PFSK-1 (cell line): ENCODE results near the gene SPEF1.

Experiments
- FOXP2 ChIP-seq: optimal IDR thresholded peaks from 2 replicates; pipeline ENCODE3; 2011; ENCODE audit warnings: borderline replicate concordance, control low read depth, inconsistent platforms; ENCODE audit not compliant: insufficient read depth; ENCODE audit errors: extremely low read length, extremely low read depth
- POLR2AphosphoS5 ChIP-seq: IDR thresholded peaks from 2 replicates; pipeline ENCODE4 v1.6.1; 2012; ENCODE audit warnings: low read depth, mild to moderate bottlenecking, control low read depth, low read length, moderate library complexity
- SIN3A ChIP-seq: IDR thresholded peaks from 2 replicates; pipeline ENCODE4 v1.6.1; 2012; ENCODE audit warnings: mild to moderate bottlenecking, low read length, moderate library complexity, borderline replicate concordance; ENCODE audit not compliant: insufficient read depth
- TAF1 ChIP-seq: IDR thresholded peaks from 2 replicates; pipeline ENCODE4 v1.6.1; 2012; ENCODE audit warnings: low read length, control low read depth, borderline replicate concordance; ENCODE audit not compliant: insufficient read depth
- TF ChIP-seq, protein P1 (sequence below), 2 experiments: IDR thresholded peaks; 2 replicates each; pipeline versions ENCODE4 v1.6.1 to v1.8.0; 2011 to 2012; ENCODE audit warnings: low read depth in 2 of 2, low read length in 2 of 2, control low read depth in 1 of 2, inconsistent platforms in 1 of 2, mild to moderate bottlenecking in 1 of 2, moderate library complexity in 1 of 2; ENCODE audit not compliant: insufficient read depth in 1 of 2

SPEF1 gene

GRCh38 chr20:3759884-3760283 lies 21.4 kb downstream of the SPEF1 start:
- no peak for TF ChIP-seq SIN3A
- TF ChIP-seq, protein P1, sequence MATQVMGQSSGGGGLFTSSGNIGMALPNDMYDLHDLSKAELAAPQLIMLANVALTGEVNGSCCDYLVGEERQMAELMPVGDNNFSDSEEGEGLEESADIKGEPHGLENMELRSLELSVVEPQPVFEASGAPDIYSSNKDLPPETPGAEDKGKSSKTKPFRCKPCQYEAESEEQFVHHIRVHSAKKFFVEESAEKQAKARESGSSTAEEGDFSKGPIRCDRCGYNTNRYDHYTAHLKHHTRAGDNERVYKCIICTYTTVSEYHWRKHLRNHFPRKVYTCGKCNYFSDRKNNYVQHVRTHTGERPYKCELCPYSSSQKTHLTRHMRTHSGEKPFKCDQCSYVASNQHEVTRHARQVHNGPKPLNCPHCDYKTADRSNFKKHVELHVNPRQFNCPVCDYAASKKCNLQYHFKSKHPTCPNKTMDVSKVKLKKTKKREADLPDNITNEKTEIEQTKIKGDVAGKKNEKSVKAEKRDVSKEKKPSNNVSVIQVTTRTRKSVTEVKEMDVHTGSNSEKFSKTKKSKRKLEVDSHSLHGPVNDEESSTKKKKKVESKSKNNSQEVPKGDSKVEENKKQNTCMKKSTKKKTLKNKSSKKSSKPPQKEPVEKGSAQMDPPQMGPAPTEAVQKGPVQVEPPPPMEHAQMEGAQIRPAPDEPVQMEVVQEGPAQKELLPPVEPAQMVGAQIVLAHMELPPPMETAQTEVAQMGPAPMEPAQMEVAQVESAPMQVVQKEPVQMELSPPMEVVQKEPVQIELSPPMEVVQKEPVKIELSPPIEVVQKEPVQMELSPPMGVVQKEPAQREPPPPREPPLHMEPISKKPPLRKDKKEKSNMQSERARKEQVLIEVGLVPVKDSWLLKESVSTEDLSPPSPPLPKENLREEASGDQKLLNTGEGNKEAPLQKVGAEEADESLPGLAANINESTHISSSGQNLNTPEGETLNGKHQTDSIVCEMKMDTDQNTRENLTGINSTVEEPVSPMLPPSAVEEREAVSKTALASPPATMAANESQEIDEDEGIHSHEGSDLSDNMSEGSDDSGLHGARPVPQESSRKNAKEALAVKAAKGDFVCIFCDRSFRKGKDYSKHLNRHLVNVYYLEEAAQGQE (IDR thresholded peaks at IDR 0.05; ENCODE audit: insufficient read depth in 1 of 2, low read depth in 2 of 2, low read length in 2 of 2), result no peak

GRCh38 chr20:3759316-3759823 lies 21.9 kb downstream of the SPEF1 start:
- TF ChIP-seq POLR2AphosphoS5 (no peak), SIN3A (no peak), TAF1 (no peak)

DNA sequence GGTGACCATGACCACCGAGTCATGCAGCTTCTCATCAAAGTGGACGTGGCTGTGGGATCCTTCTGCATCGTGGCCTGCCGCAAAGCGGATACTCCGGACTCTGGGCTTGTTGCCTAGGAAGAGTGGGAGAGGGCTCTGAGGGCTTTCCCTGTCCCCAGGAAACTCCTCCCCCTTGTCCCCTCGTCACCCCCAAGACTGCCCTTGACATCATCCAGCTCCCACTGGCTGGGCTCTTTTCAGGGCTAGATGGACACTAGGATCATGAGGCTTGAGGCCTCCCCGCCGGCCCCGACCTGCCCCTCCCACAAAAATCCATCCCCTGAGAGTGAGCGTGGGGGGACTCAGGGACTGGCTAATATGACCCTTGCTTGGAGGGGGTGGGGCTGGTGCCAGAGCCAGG lies 22.7 kb downstream of the SPEF1 start:
- TF ChIP-seq, protein P1 (IDR thresholded peaks at IDR 0.05; ENCODE audit: insufficient read depth in 1 of 2, low read depth in 2 of 2, low read length in 2 of 2), result no peak
- TF ChIP-seq TAF1, result no peak
- no peak for TF ChIP-seq FOXP2

DNA sequence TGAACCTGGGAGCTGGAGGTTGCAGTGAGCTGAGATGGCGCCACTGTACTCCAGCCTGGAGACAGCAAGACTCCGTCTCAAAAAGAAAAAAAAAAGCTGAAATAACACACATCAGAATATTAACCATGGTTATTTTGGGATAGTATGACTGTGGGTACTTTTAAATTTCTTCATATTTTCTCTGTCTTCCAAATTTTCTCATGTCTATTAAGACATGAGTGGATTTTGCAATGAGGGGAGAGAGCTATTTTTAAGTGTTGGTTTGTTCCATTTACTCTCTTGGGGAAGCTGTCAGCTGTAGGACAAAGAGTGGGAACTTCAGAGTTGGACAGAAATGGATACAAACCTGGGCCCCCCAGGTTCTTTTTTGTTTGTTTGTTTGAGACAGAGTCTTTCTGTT lies 24.0 kb downstream of the SPEF1 start:
- no peak for TF ChIP-seq TAF1
- TF ChIP-seq SIN3A, result no peak
- TF ChIP-seq POLR2AphosphoS5, result no peak

GRCh38 chr20:3755814-3756480 lies 25.3 kb downstream of the SPEF1 start:
- TF ChIP-seq, protein P1 (IDR thresholded peaks at IDR 0.05; ENCODE audit: insufficient read depth in 1 of 2, low read depth in 2 of 2, low read length in 2 of 2), result no peak

DNA sequence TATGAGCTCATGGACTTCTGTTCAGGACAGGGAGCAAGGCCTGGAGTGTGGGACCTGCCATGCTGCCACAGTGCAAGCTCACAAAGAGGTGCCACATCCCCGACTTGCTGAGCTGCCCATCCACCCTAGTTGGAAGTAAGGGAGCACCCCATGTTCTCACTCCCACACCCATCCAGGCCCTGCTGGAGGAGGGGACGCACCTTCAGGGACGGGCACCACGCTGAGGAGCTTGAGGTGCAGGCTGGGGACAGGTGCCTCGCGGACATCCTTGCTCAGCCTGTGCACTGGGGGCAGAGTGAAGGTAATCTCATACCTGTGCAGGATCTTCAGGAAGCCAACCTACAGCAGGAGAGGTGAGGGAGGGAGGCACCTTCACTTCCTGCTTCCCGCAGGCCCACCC lies 26.0 kb downstream of the SPEF1 start:
- TF ChIP-seq TAF1 (no peak), SIN3A (no peak), POLR2AphosphoS5 (no peak), FOXP2 (no peak)
- TF ChIP-seq, protein P1 (IDR thresholded peaks at IDR 0.05; ENCODE audit: insufficient read depth in 1 of 2, low read depth in 2 of 2, low read length in 2 of 2), result no peak
